ENCODE results near the gene CDKN1B.

DNA sequence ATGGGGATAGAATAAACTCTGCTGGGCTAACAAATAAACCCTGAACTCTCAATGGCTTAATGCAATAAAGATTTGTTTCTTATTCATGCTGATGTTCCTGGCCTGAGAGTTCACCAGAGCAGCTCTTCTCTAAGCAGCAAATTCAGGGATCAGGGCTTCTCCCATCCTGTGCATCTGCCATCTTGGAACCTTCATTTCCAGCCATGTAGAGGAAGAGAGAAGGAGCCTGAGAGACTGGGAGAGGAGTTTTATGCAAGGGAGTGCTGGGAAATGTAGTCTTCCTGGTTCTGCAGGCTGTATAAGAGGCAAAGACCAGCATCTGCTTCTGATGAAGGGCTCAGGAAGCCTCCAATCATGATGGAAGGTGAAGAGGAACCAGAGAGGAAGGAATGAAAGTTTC, 47.7 kb downstream of the CDKN1B start:
- no peak for TF ChIP-seq POLR2A (IDR thresholded peaks at IDR 0.05; ENCODE audit: low read depth, low read length)
- no peak for TF ChIP-seq TAF1 (IDR thresholded peaks at IDR 0.05; ENCODE audit: low read depth, low read length)
- TF ChIP-seq POLR2AphosphoS5 (IDR thresholded peaks at IDR 0.05; ENCODE audit: low read depth, low read length), result no peak
- no peak for TF ChIP-seq PAX5 (IDR thresholded peaks at IDR 0.05; ENCODE audit: insufficient read depth, low read length, severe bottlenecking)

Data from GM12891 (cell line).